Type B pancreatic cell (in vitro differentiated cells): ENCODE results near the gene SOX5. TPM values are rescaled to one million over a fixed set of nuclear protein-coding genes. Genes with fewer than 3 reads are reported as not detected.

Experiments
- DNase-seq: peaks from one replicate; pipeline ENCODE4 v3.0.0; 2021; ENCODE audit warnings: mixed read lengths; ENCODE audit not compliant: unreplicated experiment; ENCODE audit errors: extremely low spot score
- H3K27ac Mint-ChIP-seq: 2 replicates; pipeline ENCODE4 v1.8.0; 2021; ENCODE audit warnings: mild to moderate bottlenecking, mixed read lengths
- H3K27me3 Mint-ChIP-seq: 2 replicates; pipeline ENCODE4 v1.8.0; 2021; ENCODE audit warnings: mixed read lengths
- H3K36me3 Mint-ChIP-seq: 2 replicates; pipeline ENCODE4 v1.8.0; 2021; ENCODE audit warnings: mixed read lengths
- H3K4me1 Mint-ChIP-seq: one replicate; pipeline ENCODE4 v1.8.0; 2021; ENCODE audit warnings: mixed read lengths; ENCODE audit not compliant: unreplicated experiment
- H3K4me3 Mint-ChIP-seq: 2 replicates; pipeline ENCODE4 v1.8.0; 2021; ENCODE audit warnings: mild to moderate bottlenecking, mixed read lengths
- H3K9me3 Mint-ChIP-seq: 2 replicates; pipeline ENCODE4 v1.8.0; 2021; ENCODE audit warnings: mixed read lengths
- total RNA-seq: library from RNA; stranded (reverse); gene quantifications from 2 replicates; pipeline ENCODE4 v1.2.1, GENCODE V29; 2021; ENCODE audit warnings: low replicate concordance
- TF ChIP-seq, protein P1 (sequence below): fragments of 200-600 bp; sonication (generic); conservative IDR thresholded peaks from 2 replicates; pipeline ENCODE4 v1.5.0; 2021; ENCODE audit warnings: antibody characterized with exemption, mild to moderate bottlenecking

SOX5 gene
- total RNA-seq, 1 donor from 2014 or later: 32.8 TPM

GRCh38 chr12:23810329-23810902 lies 139.1 kb downstream of the SOX5 start:
- no peaks in the 10 kb centered on the region for H3K9me3 Mint-ChIP-seq
- no peak for DNase-seq
- H3K27me3 Mint-ChIP-seq: no peaks in the 10 kb centered on the region
- H3K36me3 Mint-ChIP-seq: no peaks in the 10 kb centered on the region
- no peak overlapping the region for H3K4me3 Mint-ChIP-seq
- TF ChIP-seq, protein P1, sequence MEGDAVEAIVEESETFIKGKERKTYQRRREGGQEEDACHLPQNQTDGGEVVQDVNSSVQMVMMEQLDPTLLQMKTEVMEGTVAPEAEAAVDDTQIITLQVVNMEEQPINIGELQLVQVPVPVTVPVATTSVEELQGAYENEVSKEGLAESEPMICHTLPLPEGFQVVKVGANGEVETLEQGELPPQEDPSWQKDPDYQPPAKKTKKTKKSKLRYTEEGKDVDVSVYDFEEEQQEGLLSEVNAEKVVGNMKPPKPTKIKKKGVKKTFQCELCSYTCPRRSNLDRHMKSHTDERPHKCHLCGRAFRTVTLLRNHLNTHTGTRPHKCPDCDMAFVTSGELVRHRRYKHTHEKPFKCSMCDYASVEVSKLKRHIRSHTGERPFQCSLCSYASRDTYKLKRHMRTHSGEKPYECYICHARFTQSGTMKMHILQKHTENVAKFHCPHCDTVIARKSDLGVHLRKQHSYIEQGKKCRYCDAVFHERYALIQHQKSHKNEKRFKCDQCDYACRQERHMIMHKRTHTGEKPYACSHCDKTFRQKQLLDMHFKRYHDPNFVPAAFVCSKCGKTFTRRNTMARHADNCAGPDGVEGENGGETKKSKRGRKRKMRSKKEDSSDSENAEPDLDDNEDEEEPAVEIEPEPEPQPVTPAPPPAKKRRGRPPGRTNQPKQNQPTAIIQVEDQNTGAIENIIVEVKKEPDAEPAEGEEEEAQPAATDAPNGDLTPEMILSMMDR: no peak
- H3K27ac Mint-ChIP-seq: no peak overlapping the region
- H3K4me1 Mint-ChIP-seq: peaks cover 19% of the 10 kb centered on the region

GRCh38 chr12:23803540-23803939 lies 145.9 kb downstream of the SOX5 start:
- no peak overlapping the region for H3K27ac Mint-ChIP-seq
- H3K9me3 Mint-ChIP-seq: peaks cover 6% of the 10 kb centered on the region
- H3K4me1 Mint-ChIP-seq: no peaks in the 10 kb centered on the region
- H3K36me3 Mint-ChIP-seq: peaks cover 9% of the 10 kb centered on the region
- DNase-seq: no peak
- no peak overlapping the region for H3K4me3 Mint-ChIP-seq
- TF ChIP-seq, protein P1: no peak
- peaks cover 10% of the 10 kb centered on the region for H3K27me3 Mint-ChIP-seq

DNA sequence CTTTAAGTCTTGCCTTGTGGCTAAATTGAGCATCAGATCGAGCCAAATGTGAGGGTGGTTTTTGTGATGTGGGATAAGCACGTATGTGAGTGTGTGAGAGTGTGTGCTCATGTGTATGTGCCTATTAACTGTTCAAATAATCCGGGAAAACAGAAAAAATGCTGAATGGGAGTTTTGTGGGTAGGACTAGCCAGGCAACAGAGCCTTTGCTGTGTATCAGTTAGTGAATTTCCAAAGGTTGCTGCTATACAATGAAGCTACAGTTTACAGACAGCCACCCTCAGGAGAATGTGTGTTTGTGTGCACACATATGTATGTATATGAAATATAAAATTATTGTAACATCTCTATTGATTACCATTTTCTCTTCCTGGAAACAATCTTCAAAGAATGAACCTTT lies 154.0 kb downstream of the SOX5 start:
- Mint-ChIP-seq H3K9me3 (no peaks in the 10 kb centered on the region), H3K27ac (no peak overlapping the region), H3K4me3 (no peak overlapping the region), H3K4me1 (no peaks in the 10 kb centered on the region), H3K36me3 (no peaks in the 10 kb centered on the region), H3K27me3 (no peaks in the 10 kb centered on the region)
- TF ChIP-seq, protein P1: no peak
- no peak for DNase-seq

DNA sequence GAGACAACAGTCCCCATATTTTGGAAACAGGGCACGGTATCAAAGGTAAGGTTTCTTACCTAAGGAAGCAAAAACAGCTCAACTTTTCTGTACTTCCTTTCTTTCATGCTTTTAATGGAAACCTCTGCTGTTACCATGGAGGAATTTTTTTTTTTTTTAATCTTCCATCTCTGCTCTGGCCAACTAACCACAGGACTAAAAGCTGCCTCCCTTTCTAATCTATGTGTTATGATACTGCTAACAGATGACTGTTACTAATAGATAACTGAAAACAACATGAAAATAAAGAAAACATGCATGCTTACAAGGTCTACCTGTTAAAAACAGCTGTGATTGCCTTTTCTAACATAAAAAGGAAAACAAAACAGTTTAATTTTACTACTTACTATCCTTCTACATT lies 168.4 kb downstream of the SOX5 start:
- no peaks in the 10 kb centered on the region for H3K27me3 Mint-ChIP-seq
- H3K4me1 Mint-ChIP-seq: no peaks in the 10 kb centered on the region
- no peak overlapping the region for H3K4me3 Mint-ChIP-seq
- TF ChIP-seq, protein P1: no peak
- no peak for DNase-seq
- H3K36me3 Mint-ChIP-seq: no peaks in the 10 kb centered on the region
- no peaks in the 10 kb centered on the region for H3K9me3 Mint-ChIP-seq
- no peak overlapping the region for H3K27ac Mint-ChIP-seq

DNA sequence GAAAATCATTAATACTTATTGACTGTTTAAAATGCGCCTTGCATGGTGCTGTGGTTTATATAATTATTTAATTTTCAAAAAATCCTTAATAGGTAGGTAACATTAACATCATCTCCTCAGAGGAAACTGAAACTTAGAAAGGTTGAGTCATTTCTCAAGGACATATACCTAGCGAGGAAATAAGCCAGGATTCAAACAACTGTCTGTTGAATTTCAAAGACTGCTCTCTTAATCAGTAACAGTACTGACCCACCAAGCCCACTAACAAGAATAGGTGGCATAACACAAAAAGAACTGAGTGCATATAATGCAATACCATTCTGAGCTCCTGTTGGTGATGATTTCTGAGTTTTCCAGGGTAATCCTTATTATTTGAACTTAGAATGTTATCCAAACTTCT lies 174.3 kb downstream of the SOX5 start:
- TF ChIP-seq, protein P1: no peak
- Mint-ChIP-seq H3K27me3 (no peaks in the 10 kb centered on the region), H3K4me3 (no peak overlapping the region), H3K4me1 (peaks cover 7% of the 10 kb centered on the region), H3K27ac (no peak overlapping the region), H3K9me3 (no peaks in the 10 kb centered on the region), H3K36me3 (no peaks in the 10 kb centered on the region)
- no peak for DNase-seq
